Measurements from ENCODE around the gene PPIP5K1.

DNA sequence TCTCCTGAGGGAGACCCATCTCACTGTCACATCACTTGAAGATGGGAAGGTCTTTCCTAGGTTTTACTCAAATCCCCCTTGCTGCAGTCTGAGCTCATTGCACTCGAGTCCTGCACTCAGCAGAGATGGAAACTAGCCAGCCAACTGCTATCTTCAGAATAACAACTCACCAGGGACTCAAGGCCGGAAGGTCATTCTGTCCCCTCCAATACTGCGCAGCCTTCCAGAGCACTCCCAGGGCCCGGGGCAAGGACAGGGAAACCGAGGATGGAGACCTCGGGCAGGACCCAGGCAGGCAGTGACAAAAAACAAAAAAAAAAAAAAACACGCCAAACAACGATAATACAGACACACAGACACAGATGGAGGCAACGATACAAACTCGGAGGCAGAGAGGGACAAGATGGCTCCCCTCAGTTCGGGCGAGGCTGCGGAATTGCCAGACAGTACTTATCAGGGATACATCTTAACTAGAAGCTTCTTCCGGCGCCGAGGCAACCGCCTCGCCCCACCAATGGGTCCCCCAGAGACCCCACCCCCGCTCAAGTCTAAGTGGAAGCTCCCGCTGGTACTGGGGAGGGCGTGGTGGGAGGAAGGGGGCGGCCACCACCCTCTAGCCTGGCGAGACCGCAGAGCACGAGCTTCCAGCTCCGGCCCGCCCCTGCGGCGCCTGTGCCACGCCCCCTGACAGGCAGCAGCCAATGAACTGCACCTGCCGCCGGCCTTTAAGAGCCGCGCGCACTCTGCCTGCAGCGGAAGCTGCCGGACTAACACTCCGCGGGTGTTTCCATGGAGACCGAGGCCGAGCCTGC lies 79.6 kb downstream of the PPIP5K1 start:
- TF ChIP-seq YY1 (IDR thresholded peaks at IDR 0.05; ENCODE audit: extremely low read depth, insufficient replicate concordance, low read depth, low read length), result peak; percentile 24
- TF ChIP-seq POLR2A (IDR thresholded peaks at IDR 0.05; ENCODE audit: borderline replicate concordance, extremely low read depth, insufficient read depth, insufficient read length), result peak; percentile 28
- no peak for TF ChIP-seq SRF (IDR thresholded peaks at IDR 0.05; ENCODE audit: low read depth)
- peak; percentile 77 for TF ChIP-seq TCF7L2 (IDR thresholded peaks at IDR 0.05; ENCODE audit: borderline replicate concordance, extremely low read depth, insufficient read depth, insufficient read length)
- TF ChIP-seq EGR1 (IDR thresholded peaks at IDR 0.05; ENCODE audit: low read depth), result peak; percentile 31; the same call in 1 of the 2 replicates
- TF ChIP-seq, protein P1, sequence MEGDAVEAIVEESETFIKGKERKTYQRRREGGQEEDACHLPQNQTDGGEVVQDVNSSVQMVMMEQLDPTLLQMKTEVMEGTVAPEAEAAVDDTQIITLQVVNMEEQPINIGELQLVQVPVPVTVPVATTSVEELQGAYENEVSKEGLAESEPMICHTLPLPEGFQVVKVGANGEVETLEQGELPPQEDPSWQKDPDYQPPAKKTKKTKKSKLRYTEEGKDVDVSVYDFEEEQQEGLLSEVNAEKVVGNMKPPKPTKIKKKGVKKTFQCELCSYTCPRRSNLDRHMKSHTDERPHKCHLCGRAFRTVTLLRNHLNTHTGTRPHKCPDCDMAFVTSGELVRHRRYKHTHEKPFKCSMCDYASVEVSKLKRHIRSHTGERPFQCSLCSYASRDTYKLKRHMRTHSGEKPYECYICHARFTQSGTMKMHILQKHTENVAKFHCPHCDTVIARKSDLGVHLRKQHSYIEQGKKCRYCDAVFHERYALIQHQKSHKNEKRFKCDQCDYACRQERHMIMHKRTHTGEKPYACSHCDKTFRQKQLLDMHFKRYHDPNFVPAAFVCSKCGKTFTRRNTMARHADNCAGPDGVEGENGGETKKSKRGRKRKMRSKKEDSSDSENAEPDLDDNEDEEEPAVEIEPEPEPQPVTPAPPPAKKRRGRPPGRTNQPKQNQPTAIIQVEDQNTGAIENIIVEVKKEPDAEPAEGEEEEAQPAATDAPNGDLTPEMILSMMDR (IDR thresholded peaks at IDR 0.05 in 2 of 3, conservative IDR thresholded peaks at IDR 0.05 in 1 of 3; ENCODE audit: borderline replicate concordance in 1 of 3, insufficient read depth in 1 of 3, low read depth in 2 of 3, low read length in 2 of 3), result 0 out of 6 replicates have a peak, but pooled peaks of 1 of the 3 experiments have one; percentile 18
- no peak for TF ChIP-seq EZH2 (IDR thresholded peaks at IDR 0.05)
